Measurements from ENCODE around the gene ARHGAP19.
A peak's percentile ranks its signal among the peaks of the same experiment; 100 is the strongest.

Gene ARHGAP19

GRCh38 chr10:97228130-97228774, 64.2 kb downstream of the ARHGAP19 start:
- DNase-seq: no peak

GRCh38 chr10:97226398-97226797, 66.0 kb downstream of the ARHGAP19 start:
- DNase-seq: no peak

- DNase-seq: no peak
Measured at GRCh38 chr10:97224483-97225435, 67.7 kb downstream of the ARHGAP19 start.

GRCh38 chr10:97222326-97222961, 70.0 kb downstream of the ARHGAP19 start:
- DNase-seq: no peak

GRCh38 chr10:97220355-97220754, 72.1 kb downstream of the ARHGAP19 start:
- DNase-seq: no peak

DNA sequence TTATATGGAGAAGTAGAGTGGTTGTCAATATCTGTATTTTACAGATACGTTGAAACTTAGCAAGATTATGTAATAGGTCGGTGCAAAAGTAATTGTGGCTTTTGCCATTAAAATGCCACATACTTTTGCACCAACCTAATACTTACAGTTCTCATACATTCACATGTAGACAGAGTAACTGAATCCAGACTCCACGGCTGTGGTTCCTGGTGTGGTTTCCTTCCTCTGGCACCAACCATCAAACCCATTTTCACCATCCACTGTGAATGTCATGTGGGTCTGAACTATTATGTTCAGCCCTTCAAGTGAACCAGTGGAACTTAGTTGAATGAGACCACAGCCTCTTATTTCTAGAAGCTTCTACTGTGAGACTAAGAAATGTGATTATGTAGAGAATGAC, 75.1 kb downstream of the ARHGAP19 start:
- no peak for DNase-seq

GRCh38 chr10:97215619-97216260, 76.7 kb downstream of the ARHGAP19 start:
- no peak for DNase-seq

DNA sequence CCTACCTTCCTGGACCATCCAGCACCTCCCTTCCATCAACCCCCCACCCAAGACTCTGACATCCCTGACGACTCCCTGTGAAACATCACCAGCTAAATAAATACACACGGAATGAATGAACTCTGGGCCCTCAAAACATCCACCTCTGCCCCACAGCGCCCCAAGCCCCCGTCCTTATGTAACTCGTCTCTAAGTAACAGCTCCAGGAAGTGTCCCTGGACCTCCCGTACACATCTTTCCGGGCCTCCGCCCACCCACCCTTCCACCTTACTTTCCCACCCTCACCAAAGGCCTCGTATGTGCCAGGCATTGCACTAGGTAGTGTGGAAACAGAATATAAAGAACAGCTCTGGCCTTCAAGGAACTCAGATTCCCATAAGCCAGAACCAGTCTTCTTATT, 79.0 kb downstream of the ARHGAP19 start:
- no peak for DNase-seq

GRCh38 chr10:97211229-97211628, 81.2 kb downstream of the ARHGAP19 start:
- DNase-seq: no peak

- DNase-seq: peak; percentile 52
Measured at GRCh38 chr10:97210543-97210960, 81.9 kb downstream of the ARHGAP19 start.

DNA sequence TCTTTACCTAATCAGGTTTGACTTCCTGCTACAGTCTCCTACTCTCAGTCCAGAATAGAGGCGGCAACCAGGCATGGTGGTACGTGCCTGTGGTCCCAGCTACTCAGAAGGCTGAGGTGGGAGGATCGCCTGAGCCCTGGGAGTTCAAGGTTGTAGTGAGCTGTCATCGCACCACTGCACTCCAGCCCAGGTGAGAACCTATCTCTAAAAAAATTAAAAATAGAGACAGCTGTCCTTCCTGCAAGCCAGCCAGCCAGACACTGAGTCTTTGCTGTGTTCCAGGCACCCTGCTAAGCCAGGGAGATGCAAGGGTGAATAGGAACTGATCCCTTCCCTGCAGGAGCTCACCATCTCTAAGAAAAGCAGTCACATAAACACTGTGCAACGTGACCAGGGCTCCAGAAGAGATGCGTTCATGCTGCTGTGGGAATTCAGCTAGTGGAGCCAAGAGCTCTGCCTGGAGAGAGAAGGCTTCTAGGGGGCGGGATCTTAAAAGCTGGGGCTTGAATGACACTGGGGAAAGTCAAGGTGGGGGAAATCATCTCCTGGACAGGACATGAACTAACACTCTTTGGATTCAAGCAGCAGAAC, 84.6 kb downstream of the ARHGAP19 start:
- DNase-seq: no peak

DNA sequence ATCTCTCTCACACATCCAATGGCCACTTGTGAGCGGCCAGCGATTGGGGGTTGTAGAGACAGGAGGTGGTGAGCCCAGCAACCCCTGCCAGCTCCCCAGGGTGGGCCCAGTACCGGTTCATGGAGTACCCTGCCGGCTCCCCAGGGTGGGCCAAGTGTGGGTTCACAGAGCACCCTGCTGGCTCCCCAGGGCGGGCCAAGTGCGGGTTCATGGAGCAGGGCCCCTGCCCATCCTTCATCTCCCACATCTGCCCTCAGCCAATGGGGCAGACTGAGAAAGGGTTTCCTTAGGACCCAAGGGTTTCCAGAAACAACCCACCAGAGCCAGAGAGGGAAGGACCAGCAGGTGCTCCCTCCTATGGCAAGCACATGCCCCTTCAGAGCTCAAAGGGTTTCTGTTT, 85.3 kb downstream of the ARHGAP19 start:
- DNase-seq: no peak

GRCh38 chr10:97204826-97205679, 87.4 kb downstream of the ARHGAP19 start:
- no peak for DNase-seq

- DNase-seq: no peak
Measured at GRCh38 chr10:97203220-97203619, 89.2 kb downstream of the ARHGAP19 start.

DNA sequence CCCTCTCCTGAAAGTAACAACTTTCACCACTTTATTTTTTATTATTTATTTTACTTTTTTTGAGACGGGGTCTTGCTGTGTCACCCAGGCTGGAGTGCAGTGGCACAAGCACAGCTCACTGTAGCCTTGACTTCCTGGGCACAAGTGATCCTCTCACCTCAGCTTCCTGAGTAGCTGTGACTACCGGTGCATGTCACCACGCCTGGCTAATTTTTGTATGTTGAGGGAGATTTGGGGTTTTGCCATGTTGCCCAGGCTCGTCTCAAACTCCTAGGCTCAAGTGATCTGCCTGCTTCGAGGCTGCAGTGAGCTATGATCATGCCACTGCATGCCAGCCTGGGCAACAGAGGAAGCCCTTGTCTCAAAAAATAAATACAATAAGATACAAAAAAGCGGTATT, 91.8 kb downstream of the ARHGAP19 start:
- DNase-seq: no peak

GRCh38 chr10:97199152-97199551, 93.3 kb downstream of the ARHGAP19 start:
- DNase-seq: no peak

DNA sequence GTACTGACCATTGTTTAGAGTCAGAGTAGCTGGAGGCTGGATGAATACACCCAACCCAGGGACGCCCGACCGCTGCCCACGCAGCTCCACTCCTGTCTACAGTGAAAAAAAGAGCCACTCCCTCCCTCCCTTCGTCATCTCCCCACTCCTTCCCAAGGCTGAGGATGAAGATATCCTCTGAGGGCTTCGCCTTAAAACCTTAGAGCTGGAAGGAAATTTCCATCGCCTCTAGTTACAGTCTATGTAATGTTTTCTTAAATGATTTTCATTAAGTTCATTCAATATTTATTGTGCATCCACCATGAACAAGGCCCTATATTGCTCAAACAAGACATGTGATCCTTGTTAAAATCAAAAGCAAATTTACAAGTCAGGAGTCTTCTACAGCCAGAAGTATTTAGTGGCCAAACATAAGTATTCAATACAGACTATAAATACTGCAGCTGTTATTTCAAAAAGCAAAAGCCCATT, 95.4 kb downstream of the ARHGAP19 start:
- DNase-seq: no peak

DNA sequence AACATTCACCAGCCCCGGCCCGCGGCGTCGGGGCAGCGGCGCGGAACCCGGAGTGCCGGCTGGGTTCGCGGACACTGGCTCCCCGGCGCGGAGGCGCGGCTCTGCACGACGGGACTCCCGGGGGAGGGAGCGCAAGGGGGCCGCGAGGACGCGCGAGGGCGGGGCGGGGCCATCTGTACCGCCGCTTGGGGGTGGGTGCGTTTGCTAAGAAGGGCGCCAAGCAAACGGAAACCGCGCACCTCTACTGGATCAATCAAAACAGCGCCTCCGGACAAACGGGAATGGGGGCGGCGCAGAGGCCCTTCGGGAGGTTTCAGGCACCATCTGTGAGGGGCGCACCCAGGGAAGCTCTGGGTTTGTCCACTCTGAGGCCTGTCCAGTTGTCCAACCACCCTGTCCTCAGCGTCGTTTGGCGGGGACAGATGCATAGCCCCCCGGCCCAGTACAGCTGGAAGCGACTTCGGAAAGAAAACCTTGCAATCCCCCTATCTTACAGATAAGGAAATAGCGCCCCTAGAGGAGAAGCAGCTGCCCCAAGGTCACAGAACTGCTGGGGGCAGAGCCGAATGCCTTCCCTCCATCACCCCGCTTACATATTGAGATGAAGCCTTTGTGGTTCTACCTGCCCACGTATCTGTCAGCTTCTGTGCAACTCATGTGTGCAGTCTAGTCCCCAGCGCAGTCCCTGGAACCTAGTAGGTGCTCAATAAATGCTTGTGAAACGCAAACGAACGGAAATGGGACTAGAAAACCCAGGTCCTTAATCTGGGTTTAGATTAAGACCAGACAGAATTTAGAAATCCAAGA, 96.0 kb downstream of the ARHGAP19 start:
- peak; percentile 63 for DNase-seq

DNA sequence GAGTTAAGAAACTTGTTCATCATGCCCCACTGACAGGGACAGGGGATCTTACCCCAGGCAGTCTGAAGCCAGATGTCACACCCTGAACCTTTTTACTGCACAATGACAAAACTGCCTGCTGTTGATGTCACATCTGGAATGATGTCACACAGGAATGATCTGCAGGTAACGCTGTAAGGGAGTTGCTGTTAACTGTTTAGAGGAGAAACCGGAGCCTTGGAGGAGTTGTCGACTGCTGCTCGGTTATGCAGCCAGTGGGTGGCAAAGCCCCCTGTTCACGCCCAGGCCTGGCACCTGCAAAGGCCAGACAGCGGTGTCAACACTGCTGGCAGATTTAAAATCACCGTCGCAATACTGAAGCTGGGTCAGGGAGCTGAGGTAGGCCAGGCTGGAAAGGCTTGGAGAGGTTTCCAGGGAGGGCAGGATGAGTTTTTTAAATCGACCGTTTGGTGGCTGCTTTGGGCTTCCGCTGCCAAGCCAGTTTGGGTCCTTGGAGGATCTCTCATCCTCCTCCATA, 96.7 kb downstream of the ARHGAP19 start:
- DNase-seq: no peak

DNA sequence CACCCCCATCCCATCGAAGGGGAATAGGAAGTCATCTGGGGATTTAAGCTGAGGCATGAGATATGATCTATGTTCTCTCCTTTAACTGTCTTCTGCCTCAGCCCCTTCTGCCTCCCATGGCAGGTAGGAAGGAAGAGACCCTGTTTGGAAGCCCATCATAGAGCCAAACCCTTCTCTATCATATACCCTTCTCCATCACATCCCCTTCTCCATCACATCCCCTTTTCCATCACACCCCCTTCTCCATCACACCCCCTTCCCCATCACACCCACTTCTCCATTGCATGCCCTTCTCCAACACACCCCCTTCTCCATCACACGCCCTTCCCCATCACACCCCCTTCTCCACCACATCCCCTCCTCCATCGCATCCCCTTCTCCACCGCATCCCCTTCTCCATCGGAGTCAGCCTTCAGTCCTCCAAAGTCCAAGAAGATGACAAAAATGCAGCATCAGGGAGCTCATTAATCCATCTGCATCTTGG, 99.4 kb downstream of the ARHGAP19 start:
- DNase-seq: no peak

Measured in stimulated activated naive CD4-positive, alpha-beta T cell treated with Interleukin-2 at 50 U/mL for 16 hours (primary cell).